Spleen (tissue), 7 donors: ENCODE measurements around the gene LMX1A.

Experiments
- CTCF ChIP-seq, 11 experiments: fragments of 200-600 bp in 7 of 11; fragments of 450-650 bp in 4 of 11; sonication (generic) in 4 of 11; IDR thresholded peaks in 8 of 11; conservative IDR thresholded peaks in 3 of 11; 1 replicate in 7 of 11; 2 replicates in 4 of 11; pipeline versions ENCODE4 v1.4.0 to v1.8.0; 2016 to 2021; ENCODE audit warnings: antibody characterized with exemption in 11 of 11, inconsistent platforms in 4 of 11, mild to moderate bottlenecking in 1 of 11
- POLR2A ChIP-seq, 3 donors: fragments of 450-650 bp; IDR thresholded peaks; one replicate each; pipeline ENCODE4 v1.5.1; 2017; ENCODE audit warnings: antibody characterized with exemption in 3 of 3, mild to moderate bottlenecking in 1 of 3
- donor health status: DM: no; HTN: no; CAD: no; lungs with moderate emphysema.
- donor health status: DM: no; HTN: no; CAD: no.
- donor health status: DM: no; HTN: no; CAD: no.

- no peak for TF ChIP-seq CTCF (IDR thresholded peaks at IDR 0.05 in 8 of 11, conservative IDR thresholded peaks at IDR 0.05 in 3 of 11)
- no peak for TF ChIP-seq POLR2A (IDR thresholded peaks at IDR 0.05)
Observed at GRCh38 chr1:165303386-165303785, 53.1 kb downstream of the LMX1A start.
